HG02759 (cell line): Measurements from ENCODE around the gene RSF1.
"Not testable (repeated sequence)": the region's sequence is repeated elsewhere in the genome, so short reads cannot be mapped to it uniquely, and the experiment has no call there.

Experiments
- ATAC-seq: cut with Tn5 transposase; IDR thresholded peaks from one replicate; pipeline ENCODE4 v1.9.1; 2021; ENCODE audit warnings: mild to moderate bottlenecking, moderate library complexity; ENCODE audit not compliant: unreplicated experiment

The RSF1 gene

DNA sequence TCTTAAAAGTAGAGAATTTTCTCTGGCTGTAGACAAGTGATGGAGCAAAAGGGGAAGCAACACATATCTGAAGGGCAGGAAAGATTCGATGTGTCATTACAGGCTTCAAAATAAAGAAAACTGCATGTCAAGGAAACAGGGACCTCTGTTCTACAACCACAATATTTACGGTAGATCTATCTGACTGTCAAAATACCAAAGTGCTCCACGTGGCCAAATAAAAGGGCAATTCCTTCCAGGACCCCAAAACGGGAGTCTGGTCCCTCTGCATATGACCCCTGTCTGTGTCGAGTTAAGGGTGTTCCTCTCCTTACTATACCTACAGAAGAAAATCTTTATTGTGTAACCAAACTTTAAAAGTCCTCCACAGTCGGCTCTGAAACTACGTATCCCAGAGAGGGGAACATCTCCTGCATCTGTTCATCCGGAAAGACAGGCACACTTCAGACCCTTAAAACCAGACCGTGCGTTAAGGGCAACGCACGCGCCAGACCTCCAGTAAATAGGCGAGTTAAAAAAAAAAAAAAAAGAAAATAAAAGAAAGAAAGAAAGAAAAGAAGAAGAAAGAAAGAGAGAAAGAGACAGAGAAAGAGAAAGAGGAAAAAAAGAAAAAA is 183.7 kb downstream of the RSF1 start:
- no peak for ATAC-seq

DNA sequence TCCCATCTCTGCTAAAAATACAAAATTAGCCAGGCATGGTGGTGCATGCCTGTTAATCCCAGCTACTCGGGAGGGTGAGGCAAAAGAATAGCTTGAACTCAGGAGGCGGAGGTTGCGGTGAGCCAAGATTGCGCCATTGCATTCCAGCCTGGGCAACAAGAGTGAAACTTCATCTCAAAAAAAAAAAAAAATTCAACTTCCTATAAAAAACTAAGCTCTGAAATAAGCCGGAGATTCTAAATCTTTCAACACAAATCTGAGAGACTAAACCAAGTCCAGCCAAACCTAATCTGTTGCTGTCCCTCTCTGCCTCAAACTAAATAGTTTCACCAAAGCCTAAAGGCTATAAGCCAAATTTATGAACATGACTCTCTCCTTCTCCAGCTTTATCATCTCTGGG is 186.6 kb downstream of the RSF1 start:
- ATAC-seq = not testable (repeated sequence)

- ATAC-seq = no peak
Observed at GRCh38 chr11:77630157-77630710, 190.3 kb downstream of the RSF1 start.

GRCh38 chr11:77619576-77620198 is 200.8 kb downstream of the RSF1 start:
- ATAC-seq = no peak

- ATAC-seq = no peak
Observed at GRCh38 chr11:77617892-77618291, 202.6 kb downstream of the RSF1 start.

- no peak for ATAC-seq
Observed at GRCh38 chr11:77611921-77612320, 208.6 kb downstream of the RSF1 start.
